HCT116 (cell line): Measurements from ENCODE around the gene FDCSP. TPM values are rescaled to one million over a fixed set of nuclear protein-coding genes. Genes with fewer than 3 reads are reported as not detected.

Source experiments
- ATAC-seq: fragments of 200-7000 bp; cut with Tn5 transposase; 2 replicates; pipeline ENCODE4 v1.9.1; 2020; ENCODE audit warnings: mild to moderate bottlenecking, moderate library complexity
- BruUV-seq: library from RNA; stranded (reverse); fragments of 400-500 nt; replicated peaks from 2 replicates; lab custom pipeline; 2021; lab: Mats Ljungman, UMichigan
- CTCF ChIA-PET: fragments of 300-600 bp; sonication (Branson Sonifier 250); formaldehyde crosslinking; loops from one replicate; lab custom pipeline; 2021; ENCODE audit warnings: antibody characterized with exemption; lab: Charles Lee
- POLR2A ChIA-PET: fragments of 300-600, 350-600 bp; sonication (Branson Sonifier 250); formaldehyde crosslinking; loops from one replicate; lab custom pipeline; 2021; ENCODE audit warnings: antibody characterized with exemption; lab: Charles Lee
- RAD21 ChIA-PET, 2 experiments: fragments of 300-600 bp; sonication (Branson Sonifier 250); formaldehyde crosslinking; loops; one replicate each; lab custom pipeline; 2023; ENCODE audit warnings: low total read pairs in 2 of 2; ENCODE audit not compliant: uncharacterized antibody in 2 of 2, unreplicated experiment in 2 of 2, low non-redundant PET in 1 of 2; lab: Charles Lee
- DNase-seq: peaks from one replicate; pipeline ENCODE4 v3.0.0-alpha.2; 2010; ENCODE audit warnings: low read depth, low spot score
- H2AFZ ChIP-seq: fragments of 200-600 bp; shearing (Covaris generic), sonication (generic); 2 replicates; pipeline ENCODE4 v1.6.1; 2017; ENCODE audit warnings: low read depth, mixed run types, mixed read lengths, antibody characterized with exemption, low read length; ENCODE audit not compliant: poor library complexity, severe bottlenecking
- H3K27ac ChIP-seq: 2 replicates; pipeline ENCODE4 v1.5.1; 2012; ENCODE audit warnings: low read depth, low read length
- H3K27me3 ChIP-seq: fragments of 200-600 bp; sonication (generic); 2 replicates; pipeline ENCODE4 v1.6.1; 2016; ENCODE audit warnings: mixed run types, low read length, mixed read lengths; ENCODE audit not compliant: insufficient read depth
- H3K36me3 ChIP-seq, 2 experiments: fragments of 200-500 bp in 1 of 2; fragments of 200-600 bp in 1 of 2; sonication (Bioruptor generic) in 1 of 2; sonication (generic) in 1 of 2; 2 replicates each; pipeline versions ENCODE4 v1.5.1 to v1.6.1; 2014 to 2016; ENCODE audit warnings: low read length in 2 of 2, inconsistent platforms in 1 of 2, mixed read lengths in 1 of 2, mixed run types in 1 of 2; ENCODE audit not compliant: insufficient read depth in 2 of 2, control insufficient read depth in 1 of 2
- H3K4me1 ChIP-seq, 2 experiments: fragments of 200-600 bp in 1 of 2; sonication (generic) in 1 of 2; 2 replicates each; pipeline versions ENCODE4 v1.5.1 to v1.6.1; 2012 to 2017; ENCODE audit warnings: low read length in 2 of 2, inconsistent platforms in 1 of 2, mild to moderate bottlenecking in 1 of 2, mixed read lengths in 1 of 2, mixed run types in 1 of 2, moderate library complexity in 1 of 2; ENCODE audit not compliant: insufficient read depth in 2 of 2, control insufficient read depth in 1 of 2
- H3K4me2 ChIP-seq: fragments of 200-600 bp; sonication (generic); 2 replicates; pipeline ENCODE4 v1.6.1; 2017; ENCODE audit warnings: mixed run types, low read length, mixed read lengths
- H3K4me3 ChIP-seq, 2 experiments: fragments of 200-600 bp in 1 of 2; sonication (generic) in 1 of 2; replicated peaks in 1 of 2; 2 replicates each; pipeline ENCODE4 v1.5.1; 2011 to 2016; ENCODE audit warnings: low read length in 2 of 2, control low read depth in 1 of 2, low read depth in 1 of 2, mild to moderate bottlenecking in 1 of 2, mixed read lengths in 1 of 2, mixed run types in 1 of 2
- H3K79me2 ChIP-seq: fragments of 200-600 bp; sonication (generic); 2 replicates; pipeline ENCODE4 v1.6.1; 2017; ENCODE audit warnings: mild to moderate bottlenecking, mixed run types, low read length, moderate library complexity, mixed read lengths; ENCODE audit not compliant: insufficient read depth
- H3K9ac ChIP-seq: fragments of 200-600 bp; sonication (generic); 2 replicates; pipeline ENCODE4 v1.6.1; 2016; ENCODE audit warnings: low read length, mixed read lengths
- H3K9me2 ChIP-seq: fragments of 200-600 bp; sonication (generic), shearing (Covaris generic); 2 replicates; pipeline ENCODE4 v1.6.1; 2017; ENCODE audit warnings: mixed run types, mild to moderate bottlenecking, moderate library complexity; ENCODE audit not compliant: insufficient read depth
- H3K9me3 ChIP-seq, 2 experiments: fragments of 200-500 bp in 1 of 2; fragments of 200-600 bp in 1 of 2; sonication (Bioruptor generic) in 1 of 2; sonication (generic) in 1 of 2; 2 replicates each; pipeline ENCODE4 v1.6.1; 2014 to 2017; ENCODE audit warnings: low read length in 2 of 2, mixed read lengths in 2 of 2, inconsistent platforms in 1 of 2, low read depth in 1 of 2, mild to moderate bottlenecking in 1 of 2, mixed run types in 1 of 2, moderate library complexity in 1 of 2; ENCODE audit not compliant: control insufficient read depth in 1 of 2, insufficient read depth in 1 of 2
- H4K20me1 ChIP-seq: fragments of 200-600 bp; sonication (generic), shearing (Covaris generic); 2 replicates; pipeline ENCODE4 v1.6.1; 2017; ENCODE audit warnings: mixed run types, mild to moderate bottlenecking, moderate library complexity; ENCODE audit not compliant: insufficient read depth
- CBX3 ChIP-seq: IDR thresholded peaks from 2 replicates; pipeline ENCODE4 v1.6.1; 2012; ENCODE audit warnings: low read depth
- CEBPB ChIP-seq: IDR thresholded peaks from 2 replicates; pipeline ENCODE4 v1.6.1; 2012; ENCODE audit warnings: low read depth
- EZH2phosphoT487 ChIP-seq: fragments of 200-600 bp; IDR thresholded peaks from 2 replicates; pipeline ENCODE4 v1.6.1; 2018; ENCODE audit warnings: antibody characterized with exemption, borderline replicate concordance
- POLR2A ChIP-seq: IDR thresholded peaks from 2 replicates; pipeline ENCODE4 v1.7.0; 2011; ENCODE audit warnings: borderline replicate concordance; ENCODE audit not compliant: insufficient read depth, insufficient read length; ENCODE audit errors: extremely low read depth
- POLR2AphosphoS5 ChIP-seq: IDR thresholded peaks from 2 replicates; pipeline ENCODE4 v1.6.1; 2011; ENCODE audit warnings: mild to moderate bottlenecking, low read depth, low read length, moderate library complexity
- RAD21 ChIP-seq: IDR thresholded peaks from 2 replicates; pipeline ENCODE4 v1.6.1; 2012; ENCODE audit warnings: low read depth, mild to moderate bottlenecking
- SP1 ChIP-seq: IDR thresholded peaks from 2 replicates; pipeline ENCODE4 v1.6.1; 2012; ENCODE audit warnings: low read depth
- SRF ChIP-seq: IDR thresholded peaks from 2 replicates; pipeline ENCODE4 v1.6.1; 2012; ENCODE audit warnings: low read depth
- TCF7L2 ChIP-seq: IDR thresholded peaks from 2 replicates; pipeline ENCODE4 v1.7.0; 2011; ENCODE audit warnings: borderline replicate concordance, inconsistent platforms; ENCODE audit not compliant: insufficient read depth, insufficient read length; ENCODE audit errors: extremely low read depth
- ZFX ChIP-seq: fragments of 450-650 bp; IDR thresholded peaks from 2 replicates; pipeline ENCODE4 v1.6.1; 2017
- ZNF274 ChIP-seq: fragments of 200-500 bp; sonication (Bioruptor generic); IDR thresholded peaks from 2 replicates; pipeline ENCODE4 v1.6.1; 2014; ENCODE audit warnings: mild to moderate bottlenecking, low read depth, low read length, inconsistent platforms
- intact Hi-C: fragments of 100-400 bp; cut with micrococcal nuclease; formaldehyde crosslinking; loops from 2 replicates; pipeline ENCODE4 v1.10.0; 2022
- total RNA-seq: library from RNA; stranded (reverse); gene quantifications from one replicate; pipeline ENCODE4 v1.2.1, GENCODE V29; 2021; ENCODE audit not compliant: unreplicated experiment
- TF ChIP-seq, protein P1 (sequence below), 3 experiments: fragments of 200-600 bp in 1 of 3; sonication (generic) in 1 of 3; IDR thresholded peaks in 2 of 3; conservative IDR thresholded peaks in 1 of 3; 2 replicates each; pipeline ENCODE4 v1.5.1; 2012 to 2017; ENCODE audit warnings: low read depth in 2 of 3, low read length in 2 of 3, antibody characterized with exemption in 1 of 3, borderline replicate concordance in 1 of 3, control low read depth in 1 of 3, mild to moderate bottlenecking in 1 of 3, mixed read lengths in 1 of 3, mixed run types in 1 of 3, moderate library complexity in 1 of 3; ENCODE audit not compliant: insufficient read depth in 1 of 3
- TF ChIP-seq, protein P2 (sequence below): IDR thresholded peaks from 2 replicates; pipeline ENCODE4 v1.6.1; 2012
- TF ChIP-seq, protein P3 (sequence below): IDR thresholded peaks from 2 replicates; pipeline ENCODE4 v1.6.1; 2012
- TF ChIP-seq, protein P4 (sequence below): IDR thresholded peaks from 2 replicates; pipeline ENCODE4 v1.6.1; 2012; ENCODE audit warnings: low read depth

FDCSP gene
- total RNA-seq, 1 experiment from 2014 or later = not detected

DNA sequence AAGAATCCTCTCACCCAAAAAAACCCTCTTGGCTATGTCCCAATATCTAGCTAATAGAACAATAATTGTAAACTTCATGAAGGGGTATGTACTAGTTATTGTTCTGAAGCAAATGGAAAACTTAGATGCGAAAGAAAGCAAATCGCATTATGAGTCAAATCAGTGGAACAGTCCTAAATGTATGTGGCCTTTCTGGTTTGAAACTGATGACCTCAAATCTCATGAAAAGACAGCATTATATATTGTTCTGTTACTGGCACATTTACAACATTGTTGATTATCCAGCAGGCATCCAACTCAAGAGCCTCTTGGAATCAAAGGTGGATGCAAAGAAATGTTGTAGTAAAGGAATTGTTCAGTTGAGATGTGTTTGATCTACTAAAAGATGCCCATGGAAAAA is 51.2 kb downstream of the FDCSP start (continued):
- TF ChIP-seq, protein P1, sequence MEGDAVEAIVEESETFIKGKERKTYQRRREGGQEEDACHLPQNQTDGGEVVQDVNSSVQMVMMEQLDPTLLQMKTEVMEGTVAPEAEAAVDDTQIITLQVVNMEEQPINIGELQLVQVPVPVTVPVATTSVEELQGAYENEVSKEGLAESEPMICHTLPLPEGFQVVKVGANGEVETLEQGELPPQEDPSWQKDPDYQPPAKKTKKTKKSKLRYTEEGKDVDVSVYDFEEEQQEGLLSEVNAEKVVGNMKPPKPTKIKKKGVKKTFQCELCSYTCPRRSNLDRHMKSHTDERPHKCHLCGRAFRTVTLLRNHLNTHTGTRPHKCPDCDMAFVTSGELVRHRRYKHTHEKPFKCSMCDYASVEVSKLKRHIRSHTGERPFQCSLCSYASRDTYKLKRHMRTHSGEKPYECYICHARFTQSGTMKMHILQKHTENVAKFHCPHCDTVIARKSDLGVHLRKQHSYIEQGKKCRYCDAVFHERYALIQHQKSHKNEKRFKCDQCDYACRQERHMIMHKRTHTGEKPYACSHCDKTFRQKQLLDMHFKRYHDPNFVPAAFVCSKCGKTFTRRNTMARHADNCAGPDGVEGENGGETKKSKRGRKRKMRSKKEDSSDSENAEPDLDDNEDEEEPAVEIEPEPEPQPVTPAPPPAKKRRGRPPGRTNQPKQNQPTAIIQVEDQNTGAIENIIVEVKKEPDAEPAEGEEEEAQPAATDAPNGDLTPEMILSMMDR (IDR thresholded peaks at IDR 0.05 in 2 of 3, conservative IDR thresholded peaks at IDR 0.05 in 1 of 3; ENCODE audit: borderline replicate concordance in 1 of 3, insufficient read depth in 1 of 3, low read depth in 2 of 3, low read length in 2 of 3) = no peak
- TF ChIP-seq, protein P2, sequence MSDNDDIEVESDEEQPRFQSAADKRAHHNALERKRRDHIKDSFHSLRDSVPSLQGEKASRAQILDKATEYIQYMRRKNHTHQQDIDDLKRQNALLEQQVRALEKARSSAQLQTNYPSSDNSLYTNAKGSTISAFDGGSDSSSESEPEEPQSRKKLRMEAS = no peak
- no peak for TF ChIP-seq SP1
- no peak for TF ChIP-seq POLR2AphosphoS5
- no peak for TF ChIP-seq POLR2A
- no peak for TF ChIP-seq RAD21
- no peak for TF ChIP-seq CBX3
- no peak for TF ChIP-seq EZH2phosphoT487
- TF ChIP-seq, protein P3, sequence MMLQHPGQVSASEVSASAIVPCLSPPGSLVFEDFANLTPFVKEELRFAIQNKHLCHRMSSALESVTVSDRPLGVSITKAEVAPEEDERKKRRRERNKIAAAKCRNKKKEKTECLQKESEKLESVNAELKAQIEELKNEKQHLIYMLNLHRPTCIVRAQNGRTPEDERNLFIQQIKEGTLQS = no peak
- no peak for TF ChIP-seq TCF7L2
- no peak for TF ChIP-seq CEBPB
- TF ChIP-seq SRF = no peak
- TF ChIP-seq ZFX = no peak

DNA sequence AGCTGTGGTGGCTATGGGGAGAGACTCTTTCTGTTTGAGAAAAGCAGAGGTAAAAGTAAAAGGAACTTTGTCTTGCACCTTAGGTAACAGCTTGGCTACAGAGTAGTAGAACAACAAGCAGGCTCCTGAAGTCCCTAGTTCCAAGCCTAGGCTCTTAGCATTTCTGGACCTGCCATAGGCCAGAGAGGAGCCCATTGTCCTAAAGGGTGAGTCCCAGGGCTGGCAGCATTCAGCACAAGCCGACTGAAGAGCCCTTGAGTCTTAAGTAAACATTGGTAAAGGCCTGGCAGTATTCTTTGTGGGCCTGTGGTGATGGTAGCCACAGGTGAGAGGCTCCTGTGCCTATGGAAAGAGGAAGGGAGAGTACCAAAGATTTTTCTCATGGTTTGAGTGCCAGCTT is 54.6 kb downstream of the FDCSP start:
- DNase-seq (no peak), ATAC-seq (no peak)
- H3K36me3 ChIP-seq = no peaks in the 10 kb centered on the region
- H3K79me2 ChIP-seq = no peaks in the 10 kb centered on the region
- H3K27me3 ChIP-seq = no peaks in the 10 kb centered on the region
- intact Hi-C loops = no loop called here
- RAD21 ChIA-PET = no interaction called here
- BruUV-seq = no TSS peak
- no peak overlapping the region for H3K4me3 ChIP-seq
- no peaks in the 10 kb centered on the region; the same call in none of the 2 replicates for H3K9me2 ChIP-seq
- no peaks in the 10 kb centered on the region for H4K20me1 ChIP-seq
- H3K4me2 ChIP-seq = no peak overlapping the region
- H3K4me1 ChIP-seq = no peaks in the 10 kb centered on the region
- no peak overlapping the region for H3K27ac ChIP-seq
- H3K9me3 ChIP-seq = no peaks in the 10 kb centered on the region
- TF ChIP-seq EZH2phosphoT487 (no peak), ZNF274 (no peak), RAD21 (no peak)
- TF ChIP-seq, protein P4, sequence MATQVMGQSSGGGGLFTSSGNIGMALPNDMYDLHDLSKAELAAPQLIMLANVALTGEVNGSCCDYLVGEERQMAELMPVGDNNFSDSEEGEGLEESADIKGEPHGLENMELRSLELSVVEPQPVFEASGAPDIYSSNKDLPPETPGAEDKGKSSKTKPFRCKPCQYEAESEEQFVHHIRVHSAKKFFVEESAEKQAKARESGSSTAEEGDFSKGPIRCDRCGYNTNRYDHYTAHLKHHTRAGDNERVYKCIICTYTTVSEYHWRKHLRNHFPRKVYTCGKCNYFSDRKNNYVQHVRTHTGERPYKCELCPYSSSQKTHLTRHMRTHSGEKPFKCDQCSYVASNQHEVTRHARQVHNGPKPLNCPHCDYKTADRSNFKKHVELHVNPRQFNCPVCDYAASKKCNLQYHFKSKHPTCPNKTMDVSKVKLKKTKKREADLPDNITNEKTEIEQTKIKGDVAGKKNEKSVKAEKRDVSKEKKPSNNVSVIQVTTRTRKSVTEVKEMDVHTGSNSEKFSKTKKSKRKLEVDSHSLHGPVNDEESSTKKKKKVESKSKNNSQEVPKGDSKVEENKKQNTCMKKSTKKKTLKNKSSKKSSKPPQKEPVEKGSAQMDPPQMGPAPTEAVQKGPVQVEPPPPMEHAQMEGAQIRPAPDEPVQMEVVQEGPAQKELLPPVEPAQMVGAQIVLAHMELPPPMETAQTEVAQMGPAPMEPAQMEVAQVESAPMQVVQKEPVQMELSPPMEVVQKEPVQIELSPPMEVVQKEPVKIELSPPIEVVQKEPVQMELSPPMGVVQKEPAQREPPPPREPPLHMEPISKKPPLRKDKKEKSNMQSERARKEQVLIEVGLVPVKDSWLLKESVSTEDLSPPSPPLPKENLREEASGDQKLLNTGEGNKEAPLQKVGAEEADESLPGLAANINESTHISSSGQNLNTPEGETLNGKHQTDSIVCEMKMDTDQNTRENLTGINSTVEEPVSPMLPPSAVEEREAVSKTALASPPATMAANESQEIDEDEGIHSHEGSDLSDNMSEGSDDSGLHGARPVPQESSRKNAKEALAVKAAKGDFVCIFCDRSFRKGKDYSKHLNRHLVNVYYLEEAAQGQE = no peak
- H2AFZ ChIP-seq = no peak overlapping the region
- CTCF ChIA-PET = no interaction called here
- H3K9ac ChIP-seq = no peak overlapping the region
- POLR2A ChIA-PET = no interaction called here
